Neural crest cell (in vitro differentiated cells): ENCODE measurements around the gene GNAQ. TPM values are rescaled to one million over a fixed set of nuclear protein-coding genes. Genes with fewer than 3 reads are reported as not detected.
A peak's percentile ranks its signal among the peaks of the same experiment; 100 is the strongest.

Experiments used
- DNase-seq: peaks from one replicate; pipeline ENCODE4 v3.0.0; 2021; ENCODE audit warnings: low read depth, mixed read lengths, low spot score
- H3K27ac Mint-ChIP-seq: one replicate; pipeline ENCODE4 v1.8.0; 2021; ENCODE audit warnings: mild to moderate bottlenecking, mixed read lengths; ENCODE audit not compliant: unreplicated experiment
- H3K27me3 Mint-ChIP-seq: 2 replicates; pipeline ENCODE4 v1.8.0; 2021; ENCODE audit warnings: low read depth, mild to moderate bottlenecking, mixed read lengths
- H3K36me3 Mint-ChIP-seq: 2 replicates; pipeline ENCODE4 v1.8.0; 2021; ENCODE audit warnings: low read depth, mild to moderate bottlenecking, mixed read lengths
- H3K4me1 Mint-ChIP-seq: 2 replicates; pipeline ENCODE4 v1.8.0; 2021; ENCODE audit warnings: mixed read lengths
- H3K4me3 Mint-ChIP-seq: one replicate; pipeline ENCODE4 v1.8.0; 2021; ENCODE audit warnings: mild to moderate bottlenecking, mixed read lengths
- H3K9me3 Mint-ChIP-seq: 2 replicates; pipeline ENCODE4 v1.8.0; 2021; ENCODE audit warnings: mixed read lengths
- total RNA-seq: library from RNA; stranded (reverse); gene quantifications from 2 replicates; pipeline ENCODE4 v1.2.1, GENCODE V29; 2021
- TF ChIP-seq, protein P1 (sequence below): fragments of 200-600 bp; sonication (generic); conservative IDR thresholded peaks from 2 replicates; pipeline ENCODE4 v1.5.0; 2021; ENCODE audit warnings: antibody characterized with exemption, mild to moderate bottlenecking

GNAQ gene
- total RNA-seq, 1 donor from 2014 or later, result 53.3 TPM

DNA sequence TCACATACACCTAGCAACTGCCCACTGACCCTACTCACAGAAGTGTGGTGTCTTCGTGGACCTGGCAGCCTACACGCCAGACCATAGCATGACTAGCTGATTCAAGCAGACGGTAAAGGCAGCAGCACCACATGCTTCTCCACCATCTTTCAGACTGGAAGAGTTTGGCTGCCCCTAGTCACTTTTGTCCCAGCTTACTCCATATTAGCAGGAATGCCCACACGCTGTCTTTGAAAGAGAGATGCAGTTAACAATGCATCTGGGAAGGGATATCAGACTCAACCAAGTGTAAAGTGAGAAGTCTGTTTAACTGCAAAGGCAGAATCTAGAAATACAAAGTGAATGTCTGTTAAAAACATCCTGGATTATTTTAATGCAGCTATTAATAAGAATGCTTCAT, 206.2 kb downstream of the GNAQ start:
- Mint-ChIP-seq H3K27me3 (no peaks in the 10 kb centered on the region), H3K27ac (peak overlapping the region; percentile 83), H3K9me3 (peaks cover 2% of the 10 kb centered on the region), H3K4me3 (no peak overlapping the region), H3K36me3 (peaks cover 5% of the 10 kb centered on the region), H3K4me1 (peaks cover 37% of the 10 kb centered on the region)
- DNase-seq, result no peak
- TF ChIP-seq, protein P1, sequence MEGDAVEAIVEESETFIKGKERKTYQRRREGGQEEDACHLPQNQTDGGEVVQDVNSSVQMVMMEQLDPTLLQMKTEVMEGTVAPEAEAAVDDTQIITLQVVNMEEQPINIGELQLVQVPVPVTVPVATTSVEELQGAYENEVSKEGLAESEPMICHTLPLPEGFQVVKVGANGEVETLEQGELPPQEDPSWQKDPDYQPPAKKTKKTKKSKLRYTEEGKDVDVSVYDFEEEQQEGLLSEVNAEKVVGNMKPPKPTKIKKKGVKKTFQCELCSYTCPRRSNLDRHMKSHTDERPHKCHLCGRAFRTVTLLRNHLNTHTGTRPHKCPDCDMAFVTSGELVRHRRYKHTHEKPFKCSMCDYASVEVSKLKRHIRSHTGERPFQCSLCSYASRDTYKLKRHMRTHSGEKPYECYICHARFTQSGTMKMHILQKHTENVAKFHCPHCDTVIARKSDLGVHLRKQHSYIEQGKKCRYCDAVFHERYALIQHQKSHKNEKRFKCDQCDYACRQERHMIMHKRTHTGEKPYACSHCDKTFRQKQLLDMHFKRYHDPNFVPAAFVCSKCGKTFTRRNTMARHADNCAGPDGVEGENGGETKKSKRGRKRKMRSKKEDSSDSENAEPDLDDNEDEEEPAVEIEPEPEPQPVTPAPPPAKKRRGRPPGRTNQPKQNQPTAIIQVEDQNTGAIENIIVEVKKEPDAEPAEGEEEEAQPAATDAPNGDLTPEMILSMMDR, result no peak

DNA sequence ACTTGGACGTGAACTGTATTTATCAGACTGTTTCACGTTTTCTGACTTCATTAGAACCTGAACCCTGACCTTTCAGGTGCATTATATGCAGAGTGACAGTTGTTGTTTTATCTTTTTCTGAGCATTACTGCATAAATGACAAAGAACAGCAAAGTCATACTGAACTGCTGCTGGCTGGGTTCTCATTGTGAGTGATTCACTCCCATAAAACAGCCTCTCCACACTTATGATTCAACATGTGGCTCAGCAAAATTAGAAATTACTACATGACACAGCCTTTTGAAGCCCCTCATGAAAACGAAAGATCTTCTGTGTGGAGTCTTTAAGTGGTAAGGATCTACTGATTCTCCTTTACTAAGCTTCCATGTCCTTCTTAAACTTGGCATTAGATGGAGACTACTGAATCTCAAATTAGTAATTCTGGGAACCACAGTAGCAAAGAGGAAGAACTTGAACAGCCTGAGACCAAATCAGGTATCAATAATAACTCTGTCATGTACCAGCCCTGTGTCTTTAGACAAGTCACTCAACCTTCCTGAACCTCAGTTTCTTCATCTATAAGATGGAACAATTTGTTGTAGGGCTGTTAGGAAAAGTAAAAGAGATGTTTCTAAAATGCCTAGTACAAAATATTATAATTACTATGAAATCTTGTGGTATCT, 211.2 kb downstream of the GNAQ start:
- Mint-ChIP-seq H3K4me1 (peaks cover 18% of the 10 kb centered on the region), H3K9me3 (peaks cover 2% of the 10 kb centered on the region), H3K36me3 (peaks cover 3% of the 10 kb centered on the region), H3K27me3 (no peaks in the 10 kb centered on the region), H3K27ac (no peak overlapping the region), H3K4me3 (no peak overlapping the region)
- TF ChIP-seq, protein P1, result no peak
- no peak for DNase-seq

DNA sequence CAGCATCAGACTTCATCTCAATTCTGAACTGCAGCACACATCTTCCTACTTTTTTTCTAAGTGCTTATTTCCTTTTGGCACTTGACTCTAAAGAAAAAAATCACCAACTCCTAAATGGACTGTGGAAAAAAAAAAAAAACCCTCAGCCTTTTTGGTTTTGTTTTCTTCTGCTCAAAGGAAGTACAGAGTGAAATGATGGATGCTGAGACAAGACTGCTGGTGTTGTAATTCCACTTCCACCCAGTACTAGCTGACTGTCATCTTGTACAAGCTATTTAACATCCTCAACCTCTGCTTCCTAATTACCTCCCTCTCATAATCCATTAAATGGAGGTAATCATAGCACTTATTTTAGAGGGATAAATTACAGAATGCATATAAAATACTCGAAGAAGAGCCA, 212.0 kb downstream of the GNAQ start:
- no peaks in the 10 kb centered on the region for H3K27me3 Mint-ChIP-seq
- H3K4me3 Mint-ChIP-seq, result no peak overlapping the region
- H3K36me3 Mint-ChIP-seq, result peaks cover 3% of the 10 kb centered on the region
- TF ChIP-seq, protein P1, result peak; percentile 12
- H3K9me3 Mint-ChIP-seq, result peaks cover 2% of the 10 kb centered on the region
- no peak overlapping the region for H3K27ac Mint-ChIP-seq
- H3K4me1 Mint-ChIP-seq, result peaks cover 15% of the 10 kb centered on the region
- no peak for DNase-seq

DNA sequence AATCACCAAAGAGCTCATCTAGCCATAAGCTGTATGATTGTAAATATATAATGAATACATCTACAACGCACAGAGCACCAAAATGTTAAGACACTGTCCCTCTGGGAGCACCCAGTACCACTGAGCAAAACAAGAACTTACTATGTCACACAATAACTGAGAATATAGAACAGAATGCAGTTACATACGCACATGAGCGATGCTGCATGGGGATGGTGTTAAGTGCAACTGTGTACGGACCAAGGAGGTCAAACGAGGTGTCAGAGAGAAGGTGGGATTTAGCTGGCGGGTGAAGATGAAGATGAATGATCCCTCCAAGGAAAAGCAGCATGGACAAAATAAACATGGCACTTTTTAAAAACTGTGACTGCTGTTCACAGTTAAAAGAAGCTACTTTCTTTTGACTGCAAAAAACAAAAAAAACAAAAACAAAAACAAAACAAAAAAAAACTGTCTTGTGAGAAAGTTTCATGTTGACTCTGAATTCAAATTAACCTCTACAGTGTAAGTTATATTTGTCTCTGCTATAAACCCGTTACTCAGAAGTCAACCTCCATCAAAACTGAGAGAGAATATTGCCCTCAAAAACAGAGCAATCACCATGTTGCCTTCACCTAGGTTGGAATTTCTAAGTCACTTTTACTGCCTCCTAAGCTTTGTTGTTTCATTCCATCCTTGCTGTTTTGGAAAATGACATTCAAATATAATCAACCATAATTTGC, 213.9 kb downstream of the GNAQ start:
- H3K9me3 Mint-ChIP-seq, result no peaks in the 10 kb centered on the region
- no peaks in the 10 kb centered on the region for H3K36me3 Mint-ChIP-seq
- DNase-seq, result no peak
- H3K4me3 Mint-ChIP-seq, result no peak overlapping the region
- H3K27ac Mint-ChIP-seq, result no peak overlapping the region
- H3K27me3 Mint-ChIP-seq, result no peaks in the 10 kb centered on the region
- TF ChIP-seq, protein P1, result no peak
- peaks cover 23% of the 10 kb centered on the region for H3K4me1 Mint-ChIP-seq

DNA sequence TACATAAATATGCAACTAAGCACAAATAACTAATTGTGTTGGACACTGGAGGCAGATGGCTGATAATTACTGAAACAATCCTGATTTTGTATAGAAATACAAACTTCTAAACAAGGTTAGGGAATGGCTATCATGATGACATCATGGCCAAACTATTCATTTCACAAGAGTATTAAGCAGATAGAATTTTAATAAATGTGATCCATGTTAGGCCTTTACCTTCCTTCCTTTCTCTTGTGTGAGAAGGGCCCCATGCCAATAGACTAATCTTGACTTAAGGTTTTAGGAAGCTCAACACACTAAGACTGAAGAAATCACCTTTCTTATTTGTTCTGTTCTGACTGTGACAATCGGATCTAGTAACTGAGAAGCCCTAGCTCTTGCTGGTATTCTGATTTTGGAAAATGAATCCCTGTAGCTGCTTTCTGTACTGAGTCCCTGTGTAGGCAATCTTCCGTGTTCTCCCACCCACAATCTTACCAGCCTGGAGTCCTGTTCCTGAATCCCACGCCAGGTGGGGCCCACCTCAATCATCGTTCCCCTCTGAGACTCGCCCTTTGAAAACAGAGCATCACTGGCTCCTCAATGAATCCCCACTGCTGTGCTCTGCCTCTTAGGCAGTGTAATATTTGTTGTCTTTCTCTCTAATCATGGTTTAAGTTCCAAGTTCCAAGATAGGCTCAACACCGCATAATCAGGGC, 214.8 kb downstream of the GNAQ start:
- TF ChIP-seq, protein P1, result no peak
- DNase-seq, result no peak
- Mint-ChIP-seq H3K36me3 (no peaks in the 10 kb centered on the region), H3K4me1 (peaks cover 23% of the 10 kb centered on the region), H3K9me3 (no peaks in the 10 kb centered on the region), H3K27ac (peak overlapping the region; percentile 78), H3K27me3 (no peaks in the 10 kb centered on the region), H3K4me3 (no peak overlapping the region)
